Cardiac muscle cell (in vitro differentiated cells and primary cell): ENCODE data around the gene TBX4. TPM values are rescaled to one million over a fixed set of nuclear protein-coding genes. Genes with fewer than 3 reads are reported as not detected.
A peak's percentile ranks its signal among the peaks of the same experiment; 100 is the strongest.

Source experiments
- DNase-seq, 2 donors: peaks; one replicate each; pipeline versions ENCODE4 v3.0.0 to v3.0.0-alpha.2; 2010 to 2017; ENCODE audit warnings: low read depth in 1 of 2, low spot score in 1 of 2
- H3K27ac ChIP-seq: fragments of 200-600 bp; sonication (generic); 2 replicates; pipeline ENCODE4 v1.5.1; 2016
- H3K27me3 ChIP-seq: fragments of 200-600 bp; sonication (generic); 2 replicates; pipeline ENCODE4 v1.6.0; 2016; ENCODE audit warnings: control low read depth
- H3K36me3 ChIP-seq: fragments of 200-600 bp; sonication (generic); 2 replicates; pipeline ENCODE4 v1.5.1; 2016; ENCODE audit warnings: control low read depth
- H3K4me1 ChIP-seq: fragments of 200-600 bp; sonication (generic); 2 replicates; pipeline ENCODE4 v1.8.1; 2017; ENCODE audit warnings: low read depth, mild to moderate bottlenecking, mixed run types
- H3K4me3 ChIP-seq: fragments of 200-600 bp; sonication (generic); 2 replicates; pipeline ENCODE4 v1.5.1; 2016; ENCODE audit warnings: mild to moderate bottlenecking
- H3K9me3 ChIP-seq: fragments of 200-600 bp; sonication (generic); 2 replicates; pipeline ENCODE4 v1.5.1; 2017; ENCODE audit warnings: low read depth, mild to moderate bottlenecking, control low read depth
- CTCF ChIP-seq: IDR thresholded peaks from 2 replicates; pipeline ENCODE4 v1.5.1; 2012; ENCODE audit warnings: low read depth, mild to moderate bottlenecking, low read length
- polyA plus RNA-seq: library from polyadenylated mRNA; unstranded; fragments of >200 nt; fragmentation: Nextera tagmentation; extraction: Ambion mirVana; gene quantifications from 2 replicates; pipeline ENCODE4 v1.2.1, GENCODE V29; 2016
- total RNA-seq: library from RNA; depleted of rRNA; stranded (reverse); fragments of >200 nt; gene quantifications from 2 replicates; pipeline ENCODE4 v1.2.3, GENCODE V29; 2016

TBX4 gene
- total and polyA plus RNA-seq, 2 experiments from 2014 or later: 0.54 to 1.6 TPM

- TF ChIP-seq CTCF: no peak
- DNase-seq: no peak
These were observed 42.3 kb downstream of the TBX4 start for GRCh38 chr17:61494325-61495160.

DNA sequence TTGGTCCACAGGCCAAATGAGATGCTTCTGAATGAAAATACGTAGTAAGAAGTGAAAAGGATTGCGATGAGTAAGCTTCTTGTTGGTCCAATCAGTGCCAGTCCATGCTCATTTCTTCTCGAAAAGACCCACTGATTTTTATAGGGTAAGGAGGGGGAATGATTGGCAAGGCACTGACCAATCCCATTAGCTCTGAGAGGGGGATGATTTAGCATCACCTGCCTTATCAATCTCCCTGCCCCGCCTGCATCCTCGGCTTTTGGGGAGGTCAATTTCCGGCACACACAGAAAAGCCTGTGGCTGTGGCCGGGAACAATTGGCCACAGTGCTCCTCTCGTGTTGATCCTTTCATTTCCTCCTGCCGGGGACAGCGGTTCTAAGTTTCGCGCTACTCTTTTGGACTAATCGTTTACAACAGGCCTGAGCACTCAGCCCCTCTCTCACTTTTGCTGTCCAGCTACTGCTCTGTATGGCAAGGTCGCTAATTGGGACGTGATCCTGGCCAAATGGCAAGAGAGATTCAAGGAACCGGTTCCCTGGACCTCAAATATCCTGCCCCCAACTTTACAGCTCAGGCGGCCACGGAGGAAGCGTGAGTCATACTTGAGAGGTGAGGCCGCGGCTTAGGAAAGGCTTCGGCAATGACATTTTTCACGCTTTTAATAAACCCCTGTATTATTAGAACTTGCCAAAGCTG lies 43.1 kb downstream of the TBX4 start:
- Histone ChIP-seq H3K36me3 (no peaks in the 10 kb centered on the region), H3K4me3 (no peak overlapping the region), H3K27ac (no peak overlapping the region), H3K9me3 (no peaks in the 10 kb centered on the region), H3K4me1 (no peaks in the 10 kb centered on the region), H3K27me3 (no peaks in the 10 kb centered on the region)
- no peak for TF ChIP-seq CTCF
- peak in 1 of 2 donors; percentile 40 for DNase-seq

More at GRCh38 chr17:61494325-61495160, 42.3 kb downstream of the TBX4 start:
- H3K27ac ChIP-seq: no peak overlapping the region
- H3K36me3 ChIP-seq: no peaks in the 10 kb centered on the region
- no peaks in the 10 kb centered on the region for H3K27me3 ChIP-seq
- no peaks in the 10 kb centered on the region for H3K4me1 ChIP-seq
- H3K9me3 ChIP-seq: no peaks in the 10 kb centered on the region
- no peak overlapping the region for H3K4me3 ChIP-seq

GRCh38 chr17:61496174-61496956 lies 44.1 kb downstream of the TBX4 start:
- TF ChIP-seq CTCF: no peak
- H3K4me3 ChIP-seq: no peak overlapping the region
- H3K36me3 ChIP-seq: no peaks in the 10 kb centered on the region
- no peaks in the 10 kb centered on the region for H3K4me1 ChIP-seq
- H3K9me3 ChIP-seq: no peaks in the 10 kb centered on the region
- H3K27me3 ChIP-seq: no peaks in the 10 kb centered on the region
- H3K27ac ChIP-seq: no peak overlapping the region
- no peak for DNase-seq

DNA sequence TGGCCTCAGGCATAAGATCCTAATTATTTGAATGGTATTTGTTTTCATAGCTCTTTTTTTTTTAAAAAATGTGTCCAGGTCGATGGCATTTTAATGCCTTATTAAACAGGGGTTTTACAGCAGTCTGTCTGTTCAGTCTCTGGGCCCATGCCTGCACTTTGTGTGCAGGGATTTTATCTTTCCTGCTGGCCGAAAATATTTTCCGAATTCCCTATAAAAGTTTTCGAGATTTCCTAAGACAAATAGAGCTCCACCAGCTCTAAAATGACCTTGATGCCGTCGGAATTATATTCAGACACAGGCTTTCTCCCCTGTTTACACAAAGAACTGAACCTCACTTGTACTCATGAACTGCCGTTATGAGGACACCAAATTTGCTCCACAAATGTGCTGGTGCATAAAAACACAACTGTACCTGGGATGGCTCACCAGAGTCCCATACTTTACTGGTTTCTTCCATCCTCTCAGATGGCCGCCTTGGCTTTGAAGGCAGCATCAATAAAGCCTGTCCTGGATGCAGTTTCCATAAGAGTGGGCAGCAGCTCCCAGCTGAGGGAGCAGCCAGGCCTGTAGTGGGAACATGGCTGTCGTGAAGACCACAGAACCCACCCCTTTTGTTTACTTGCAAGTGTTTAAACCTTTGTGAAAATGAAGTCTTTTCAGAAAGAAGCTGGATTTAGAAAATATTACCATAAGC lies 44.9 kb downstream of the TBX4 start:
- no peaks in the 10 kb centered on the region for H3K27me3 ChIP-seq
- H3K27ac ChIP-seq: no peak overlapping the region
- H3K36me3 ChIP-seq: no peaks in the 10 kb centered on the region
- TF ChIP-seq CTCF: no peak
- H3K4me1 ChIP-seq: no peaks in the 10 kb centered on the region
- H3K9me3 ChIP-seq: no peaks in the 10 kb centered on the region
- no peak for DNase-seq
- no peak overlapping the region for H3K4me3 ChIP-seq
